ENCODE results near the gene KIAA0825. TPM values are rescaled to one million over a fixed set of nuclear protein-coding genes. Genes with fewer than 3 reads are reported as not detected.

The KIAA0825 gene
- total and polyA plus RNA-seq, 2 of the 8 experiments (the other 6 are each of a cell fraction or from before 2014, with no cell fraction given): 0.60 to 1.0 TPM

DNA sequence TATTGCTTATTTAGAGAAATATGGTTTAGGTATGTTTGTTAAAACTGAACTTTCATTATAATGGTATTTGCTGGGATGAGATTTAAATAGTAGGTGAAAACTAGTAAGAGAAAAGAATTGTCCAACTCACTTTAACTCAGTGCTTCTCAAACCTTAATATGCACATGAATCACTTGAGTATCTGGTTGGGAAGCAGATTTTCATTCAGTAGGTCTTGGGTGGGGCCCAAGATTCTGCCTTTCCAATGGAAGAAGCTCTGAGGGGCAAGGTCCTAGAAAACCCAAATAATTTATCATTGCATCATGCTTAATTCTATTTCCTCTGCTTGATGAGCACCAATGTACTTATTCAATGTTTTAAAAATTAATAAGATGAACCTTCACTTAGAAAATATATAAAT is 262.6 kb downstream of the KIAA0825 start (continued):
- TF ChIP-seq, protein P1, sequence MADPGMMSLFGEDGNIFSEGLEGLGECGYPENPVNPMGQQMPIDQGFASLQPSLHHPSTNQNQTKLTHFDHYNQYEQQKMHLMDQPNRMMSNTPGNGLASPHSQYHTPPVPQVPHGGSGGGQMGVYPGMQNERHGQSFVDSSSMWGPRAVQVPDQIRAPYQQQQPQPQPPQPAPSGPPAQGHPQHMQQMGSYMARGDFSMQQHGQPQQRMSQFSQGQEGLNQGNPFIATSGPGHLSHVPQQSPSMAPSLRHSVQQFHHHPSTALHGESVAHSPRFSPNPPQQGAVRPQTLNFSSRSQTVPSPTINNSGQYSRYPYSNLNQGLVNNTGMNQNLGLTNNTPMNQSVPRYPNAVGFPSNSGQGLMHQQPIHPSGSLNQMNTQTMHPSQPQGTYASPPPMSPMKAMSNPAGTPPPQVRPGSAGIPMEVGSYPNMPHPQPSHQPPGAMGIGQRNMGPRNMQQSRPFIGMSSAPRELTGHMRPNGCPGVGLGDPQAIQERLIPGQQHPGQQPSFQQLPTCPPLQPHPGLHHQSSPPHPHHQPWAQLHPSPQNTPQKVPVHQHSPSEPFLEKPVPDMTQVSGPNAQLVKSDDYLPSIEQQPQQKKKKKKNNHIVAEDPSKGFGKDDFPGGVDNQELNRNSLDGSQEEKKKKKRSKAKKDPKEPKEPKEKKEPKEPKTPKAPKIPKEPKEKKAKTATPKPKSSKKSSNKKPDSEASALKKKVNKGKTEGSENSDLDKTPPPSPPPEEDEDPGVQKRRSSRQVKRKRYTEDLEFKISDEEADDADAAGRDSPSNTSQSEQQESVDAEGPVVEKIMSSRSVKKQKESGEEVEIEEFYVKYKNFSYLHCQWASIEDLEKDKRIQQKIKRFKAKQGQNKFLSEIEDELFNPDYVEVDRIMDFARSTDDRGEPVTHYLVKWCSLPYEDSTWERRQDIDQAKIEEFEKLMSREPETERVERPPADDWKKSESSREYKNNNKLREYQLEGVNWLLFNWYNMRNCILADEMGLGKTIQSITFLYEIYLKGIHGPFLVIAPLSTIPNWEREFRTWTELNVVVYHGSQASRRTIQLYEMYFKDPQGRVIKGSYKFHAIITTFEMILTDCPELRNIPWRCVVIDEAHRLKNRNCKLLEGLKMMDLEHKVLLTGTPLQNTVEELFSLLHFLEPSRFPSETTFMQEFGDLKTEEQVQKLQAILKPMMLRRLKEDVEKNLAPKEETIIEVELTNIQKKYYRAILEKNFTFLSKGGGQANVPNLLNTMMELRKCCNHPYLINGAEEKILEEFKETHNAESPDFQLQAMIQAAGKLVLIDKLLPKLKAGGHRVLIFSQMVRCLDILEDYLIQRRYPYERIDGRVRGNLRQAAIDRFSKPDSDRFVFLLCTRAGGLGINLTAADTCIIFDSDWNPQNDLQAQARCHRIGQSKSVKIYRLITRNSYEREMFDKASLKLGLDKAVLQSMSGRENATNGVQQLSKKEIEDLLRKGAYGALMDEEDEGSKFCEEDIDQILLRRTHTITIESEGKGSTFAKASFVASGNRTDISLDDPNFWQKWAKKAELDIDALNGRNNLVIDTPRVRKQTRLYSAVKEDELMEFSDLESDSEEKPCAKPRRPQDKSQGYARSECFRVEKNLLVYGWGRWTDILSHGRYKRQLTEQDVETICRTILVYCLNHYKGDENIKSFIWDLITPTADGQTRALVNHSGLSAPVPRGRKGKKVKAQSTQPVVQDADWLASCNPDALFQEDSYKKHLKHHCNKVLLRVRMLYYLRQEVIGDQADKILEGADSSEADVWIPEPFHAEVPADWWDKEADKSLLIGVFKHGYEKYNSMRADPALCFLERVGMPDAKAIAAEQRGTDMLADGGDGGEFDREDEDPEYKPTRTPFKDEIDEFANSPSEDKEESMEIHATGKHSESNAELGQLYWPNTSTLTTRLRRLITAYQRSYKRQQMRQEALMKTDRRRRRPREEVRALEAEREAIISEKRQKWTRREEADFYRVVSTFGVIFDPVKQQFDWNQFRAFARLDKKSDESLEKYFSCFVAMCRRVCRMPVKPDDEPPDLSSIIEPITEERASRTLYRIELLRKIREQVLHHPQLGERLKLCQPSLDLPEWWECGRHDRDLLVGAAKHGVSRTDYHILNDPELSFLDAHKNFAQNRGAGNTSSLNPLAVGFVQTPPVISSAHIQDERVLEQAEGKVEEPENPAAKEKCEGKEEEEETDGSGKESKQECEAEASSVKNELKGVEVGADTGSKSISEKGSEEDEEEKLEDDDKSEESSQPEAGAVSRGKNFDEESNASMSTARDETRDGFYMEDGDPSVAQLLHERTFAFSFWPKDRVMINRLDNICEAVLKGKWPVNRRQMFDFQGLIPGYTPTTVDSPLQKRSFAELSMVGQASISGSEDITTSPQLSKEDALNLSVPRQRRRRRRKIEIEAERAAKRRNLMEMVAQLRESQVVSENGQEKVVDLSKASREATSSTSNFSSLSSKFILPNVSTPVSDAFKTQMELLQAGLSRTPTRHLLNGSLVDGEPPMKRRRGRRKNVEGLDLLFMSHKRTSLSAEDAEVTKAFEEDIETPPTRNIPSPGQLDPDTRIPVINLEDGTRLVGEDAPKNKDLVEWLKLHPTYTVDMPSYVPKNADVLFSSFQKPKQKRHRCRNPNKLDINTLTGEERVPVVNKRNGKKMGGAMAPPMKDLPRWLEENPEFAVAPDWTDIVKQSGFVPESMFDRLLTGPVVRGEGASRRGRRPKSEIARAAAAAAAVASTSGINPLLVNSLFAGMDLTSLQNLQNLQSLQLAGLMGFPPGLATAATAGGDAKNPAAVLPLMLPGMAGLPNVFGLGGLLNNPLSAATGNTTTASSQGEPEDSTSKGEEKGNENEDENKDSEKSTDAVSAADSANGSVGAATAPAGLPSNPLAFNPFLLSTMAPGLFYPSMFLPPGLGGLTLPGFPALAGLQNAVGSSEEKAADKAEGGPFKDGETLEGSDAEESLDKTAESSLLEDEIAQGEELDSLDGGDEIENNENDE (IDR thresholded peaks at IDR 0.05; ENCODE audit: insufficient replicate concordance, low read length): no peak
- TF ChIP-seq JUND (IDR thresholded peaks at IDR 0.05; ENCODE audit: low read length) (no peak), HDAC6 (IDR thresholded peaks at IDR 0.05; ENCODE audit: low read depth, low read length) (no peak), RFX5 (IDR thresholded peaks at IDR 0.05; ENCODE audit: borderline replicate concordance, low read depth, low read length) (no peak), NANOG (IDR thresholded peaks at IDR 0.05; ENCODE audit: insufficient read depth, low read depth, low read length, poor library complexity, severe bottlenecking) (no peak), TEAD4 (IDR thresholded peaks at IDR 0.05; ENCODE audit: low read depth, low read length) (no peak), GTF2F1 (IDR thresholded peaks at IDR 0.05; ENCODE audit: borderline replicate concordance, low read depth, low read length) (no peak), BCL11A (IDR thresholded peaks at IDR 0.05; ENCODE audit: low read depth in 2 of 2, low read length in 2 of 2) (no peak), HDAC2 (IDR thresholded peaks at IDR 0.05; ENCODE audit: borderline replicate concordance in 1 of 2, low read depth in 2 of 2, low read length in 2 of 2) (no peak), YY1 (IDR thresholded peaks at IDR 0.05; ENCODE audit: low read depth, low read length) (no peak), EGR1 (IDR thresholded peaks at IDR 0.05; ENCODE audit: borderline replicate concordance, low read depth, low read length) (no peak), PHF8 (conservative IDR thresholded peaks at IDR 0.05; ENCODE audit: low read depth, low read length) (no peak)
